Measurements from ENCODE around the gene TMEM97.

GRCh38 chr17:28270055-28270454 is 48.9 kb upstream of the TMEM97 start:
- TF ChIP-seq, protein P1, sequence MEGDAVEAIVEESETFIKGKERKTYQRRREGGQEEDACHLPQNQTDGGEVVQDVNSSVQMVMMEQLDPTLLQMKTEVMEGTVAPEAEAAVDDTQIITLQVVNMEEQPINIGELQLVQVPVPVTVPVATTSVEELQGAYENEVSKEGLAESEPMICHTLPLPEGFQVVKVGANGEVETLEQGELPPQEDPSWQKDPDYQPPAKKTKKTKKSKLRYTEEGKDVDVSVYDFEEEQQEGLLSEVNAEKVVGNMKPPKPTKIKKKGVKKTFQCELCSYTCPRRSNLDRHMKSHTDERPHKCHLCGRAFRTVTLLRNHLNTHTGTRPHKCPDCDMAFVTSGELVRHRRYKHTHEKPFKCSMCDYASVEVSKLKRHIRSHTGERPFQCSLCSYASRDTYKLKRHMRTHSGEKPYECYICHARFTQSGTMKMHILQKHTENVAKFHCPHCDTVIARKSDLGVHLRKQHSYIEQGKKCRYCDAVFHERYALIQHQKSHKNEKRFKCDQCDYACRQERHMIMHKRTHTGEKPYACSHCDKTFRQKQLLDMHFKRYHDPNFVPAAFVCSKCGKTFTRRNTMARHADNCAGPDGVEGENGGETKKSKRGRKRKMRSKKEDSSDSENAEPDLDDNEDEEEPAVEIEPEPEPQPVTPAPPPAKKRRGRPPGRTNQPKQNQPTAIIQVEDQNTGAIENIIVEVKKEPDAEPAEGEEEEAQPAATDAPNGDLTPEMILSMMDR (IDR thresholded peaks at IDR 0.05): no peak
- TF ChIP-seq POLR2AphosphoS5 (IDR thresholded peaks at IDR 0.05): no peak
- TF ChIP-seq POLR2A (IDR thresholded peaks at IDR 0.05): no peak
- TF ChIP-seq EP300 (IDR thresholded peaks at IDR 0.05): no peak

All from suprapubic skin (tissue), 4 donors.